GM19023 (cell line): ENCODE results near the gene ALOX12B.
"Not testable (repeated sequence)": the region's sequence is repeated elsewhere in the genome, so short reads cannot be mapped to it uniquely, and the experiment has no call there.

Source experiments
- ATAC-seq: cut with Tn5 transposase; IDR thresholded peaks from one replicate; pipeline ENCODE4 v1.9.1; 2021; ENCODE audit warnings: mild to moderate bottlenecking, moderate library complexity; ENCODE audit not compliant: unreplicated experiment

ALOX12B gene

DNA sequence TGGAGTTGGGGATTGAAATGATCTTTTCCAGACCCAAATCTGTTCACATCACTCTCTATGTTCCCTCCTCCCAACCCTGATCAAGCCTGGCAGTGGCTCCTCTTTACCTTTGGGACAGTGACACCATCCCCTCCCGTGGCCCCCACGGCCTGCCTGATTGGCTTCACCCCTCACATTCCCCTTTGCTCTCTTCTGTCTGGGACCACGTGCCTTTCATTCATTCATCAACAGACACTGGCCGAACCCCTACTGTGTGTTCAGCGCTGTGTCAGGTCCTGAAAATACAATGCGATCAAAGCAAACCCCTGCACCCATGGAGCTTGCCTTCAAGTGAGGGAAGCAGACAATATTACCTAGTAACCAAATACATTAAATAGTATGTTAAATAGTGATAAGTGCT, 2.2 kb upstream of the ALOX12B start:
- ATAC-seq, result no peak

DNA sequence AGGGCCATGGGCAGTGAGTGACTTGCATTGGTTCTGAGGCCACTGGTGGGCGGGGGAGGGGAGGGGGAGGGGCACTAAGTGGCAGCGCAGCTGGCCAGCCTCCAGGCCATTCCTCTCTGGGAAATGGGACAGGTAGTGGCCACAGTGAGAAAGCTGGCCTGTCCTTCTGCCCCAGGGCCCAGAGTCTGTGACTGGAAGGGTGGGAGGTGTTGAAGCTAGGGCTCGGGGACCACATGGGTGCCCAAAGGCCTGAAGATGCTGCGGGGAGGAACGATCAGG, 375 bp upstream of the ALOX12B start:
- ATAC-seq, result no peak

DNA sequence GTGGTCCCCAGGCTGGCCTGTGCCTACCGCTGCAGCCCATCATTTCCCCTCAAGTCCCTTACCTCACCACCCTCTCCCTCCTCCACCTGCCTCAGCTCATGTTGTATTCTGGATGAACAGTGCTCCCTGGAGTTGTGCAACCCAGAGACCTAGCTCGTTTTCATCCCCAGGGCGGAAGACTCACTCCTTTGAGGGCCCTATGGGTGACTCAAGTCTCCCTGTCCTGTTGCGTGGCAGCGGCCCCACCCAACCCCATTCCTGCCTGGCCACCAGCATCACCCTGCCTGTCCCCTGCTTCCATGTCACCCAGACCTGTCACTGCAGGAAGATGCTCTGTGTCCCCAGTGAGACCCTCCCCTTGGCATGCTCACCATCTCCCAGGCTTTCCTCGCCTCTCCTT, 3.3 kb downstream of the ALOX12B start:
- no peak for ATAC-seq

DNA sequence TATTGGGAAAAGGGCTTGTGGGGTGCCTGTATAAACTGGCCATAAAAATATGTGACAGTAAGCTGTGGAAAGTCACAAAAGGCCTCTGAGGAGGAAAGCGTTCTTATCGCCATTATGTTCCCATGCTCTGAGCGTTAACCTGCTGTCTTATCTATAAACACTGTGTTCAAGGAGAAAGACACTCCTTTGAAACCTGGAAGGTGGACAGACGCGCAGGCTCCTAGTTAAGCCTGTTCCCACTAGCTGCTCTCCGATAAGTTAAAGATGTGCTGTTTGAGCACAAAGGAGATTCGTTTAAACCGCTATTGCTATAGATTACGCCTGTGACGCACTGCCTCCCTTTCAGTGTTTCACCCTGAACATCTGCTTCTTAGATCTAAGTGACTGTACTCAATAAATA, 5.2 kb downstream of the ALOX12B start:
- ATAC-seq, result no peak

DNA sequence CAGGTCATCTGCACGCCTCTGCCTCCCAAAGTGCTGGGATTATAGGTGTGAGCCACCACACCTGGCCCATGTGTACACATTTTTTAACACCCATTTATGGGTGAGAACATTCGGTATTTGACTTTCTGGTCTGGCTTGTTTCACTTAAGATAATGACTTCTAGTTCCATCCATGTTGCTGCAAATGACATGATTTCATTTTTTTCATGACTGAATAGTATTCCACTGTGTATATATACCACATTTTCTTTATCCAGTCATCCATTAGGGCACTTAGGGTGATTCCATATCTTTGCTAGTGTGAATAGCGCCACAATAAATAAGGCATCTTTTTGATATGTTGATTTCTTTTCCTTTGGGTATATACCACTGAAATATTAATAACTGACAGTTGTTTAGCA, 5.6 kb downstream of the ALOX12B start:
- no peak for ATAC-seq

DNA sequence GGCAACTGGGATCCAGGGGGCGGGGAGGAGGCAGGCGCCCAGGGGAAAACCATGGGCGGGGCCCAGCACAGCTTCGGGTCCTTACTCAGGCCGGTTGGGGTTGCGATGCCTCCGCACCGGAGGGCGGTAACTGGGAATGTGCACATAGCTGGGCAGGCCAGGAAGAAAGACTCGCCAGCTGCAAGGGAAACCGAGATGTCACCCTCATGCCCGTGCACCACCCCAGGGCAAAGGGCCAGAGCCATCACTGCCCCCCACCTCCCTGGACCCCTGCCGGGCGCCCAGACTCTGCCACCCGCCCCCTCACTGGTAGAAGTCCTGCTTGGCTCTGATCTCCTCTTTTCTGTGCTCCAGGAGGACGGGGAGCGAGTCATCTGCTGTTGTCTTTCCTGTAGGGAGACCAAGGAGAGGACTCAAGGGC, 6.7 kb downstream of the ALOX12B start:
- ATAC-seq, result no peak

DNA sequence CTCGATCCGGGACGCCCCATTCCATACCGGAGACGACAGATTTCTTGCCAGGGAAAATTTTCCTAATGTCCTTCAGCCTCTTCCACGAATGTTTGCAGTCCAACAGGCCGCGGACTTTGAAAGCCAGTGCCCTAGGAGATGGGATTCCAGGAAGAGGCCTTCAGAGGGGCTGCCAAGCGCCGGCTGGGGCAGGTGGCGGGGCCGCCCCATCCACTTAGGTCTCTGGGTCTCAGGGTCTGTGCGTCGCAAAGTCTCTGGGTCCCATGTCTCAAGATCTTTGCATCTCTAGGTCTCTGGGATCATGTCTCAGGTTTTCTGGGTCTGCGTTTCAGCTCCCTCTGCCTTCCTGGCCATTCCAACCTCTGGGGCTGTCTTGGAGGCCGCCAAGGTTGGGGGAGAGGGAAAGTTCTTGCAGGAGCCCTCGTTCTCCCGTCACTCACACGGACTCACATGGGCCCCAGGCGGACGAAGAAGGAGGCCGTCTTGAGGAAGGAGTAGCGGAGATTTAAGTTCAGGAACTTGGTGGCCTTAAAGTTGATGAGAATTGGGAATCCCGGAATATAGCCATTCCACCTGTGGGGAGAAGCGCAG, 7.2 kb downstream of the ALOX12B start:
- ATAC-seq, result no peak

DNA sequence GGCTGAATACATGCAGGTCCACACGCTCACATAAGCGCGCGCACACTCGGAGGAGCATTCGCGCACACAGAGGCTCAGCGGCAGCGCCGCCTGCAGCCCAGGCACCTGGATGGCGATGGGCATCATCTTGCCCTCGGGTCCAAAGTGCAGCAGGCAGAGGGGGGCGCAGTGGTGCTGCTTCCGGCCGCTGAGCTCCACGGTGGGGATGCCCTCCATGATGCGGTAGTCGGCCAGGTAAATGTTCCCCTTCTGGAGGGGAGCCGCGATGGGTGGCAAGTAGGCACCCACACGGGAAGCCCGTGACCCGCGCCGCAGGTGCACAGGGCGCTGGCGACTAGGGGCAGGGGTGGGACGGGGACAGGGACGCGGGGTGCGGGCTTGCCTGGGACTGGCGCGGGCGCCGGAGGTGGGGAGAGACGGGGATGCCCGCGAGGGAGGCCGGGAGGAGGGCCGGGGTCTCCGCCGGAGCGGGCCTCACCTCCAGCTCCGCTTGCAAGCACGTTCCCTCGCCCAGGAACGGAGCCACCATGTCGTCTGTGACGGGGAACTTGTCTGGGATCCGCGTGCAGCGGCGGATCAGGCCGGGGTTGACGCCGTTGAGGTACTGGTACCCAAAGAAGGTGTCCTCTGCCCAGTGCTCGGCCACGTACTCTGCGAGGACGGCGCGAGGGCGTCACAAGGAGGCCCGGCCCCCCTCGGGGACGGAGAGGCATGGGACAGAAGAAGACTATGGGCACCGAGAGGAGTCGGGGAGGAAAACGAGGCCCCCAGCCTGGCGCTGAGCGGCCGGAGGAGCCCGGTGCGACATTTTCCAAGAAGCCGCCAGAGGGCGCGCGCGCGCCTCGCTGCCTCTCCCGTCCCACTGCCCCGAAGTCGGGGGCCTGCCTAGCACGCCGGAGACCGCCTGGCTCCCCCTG, 8.0 kb downstream of the ALOX12B start:
- peak; percentile 79 for ATAC-seq

DNA sequence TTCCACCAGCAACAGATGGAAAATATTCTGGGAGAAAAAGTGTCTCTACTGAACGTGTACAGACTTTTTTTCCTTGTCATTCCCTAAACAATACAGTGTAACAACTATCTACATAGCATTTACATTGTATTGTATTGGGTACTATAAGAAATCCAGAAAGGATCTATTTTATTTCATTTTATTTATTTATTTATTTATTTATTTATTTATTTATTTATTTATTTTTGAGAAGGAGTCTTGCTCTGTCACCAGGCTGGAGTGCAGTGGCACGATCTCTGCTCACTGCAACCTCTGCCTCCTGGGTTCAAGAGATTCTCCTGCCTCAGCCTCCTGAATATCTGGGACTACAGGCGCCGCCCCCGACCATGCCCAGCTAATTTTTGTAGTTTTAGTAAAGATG, 9.6 kb downstream of the ALOX12B start:
- ATAC-seq, result not testable (repeated sequence)

DNA sequence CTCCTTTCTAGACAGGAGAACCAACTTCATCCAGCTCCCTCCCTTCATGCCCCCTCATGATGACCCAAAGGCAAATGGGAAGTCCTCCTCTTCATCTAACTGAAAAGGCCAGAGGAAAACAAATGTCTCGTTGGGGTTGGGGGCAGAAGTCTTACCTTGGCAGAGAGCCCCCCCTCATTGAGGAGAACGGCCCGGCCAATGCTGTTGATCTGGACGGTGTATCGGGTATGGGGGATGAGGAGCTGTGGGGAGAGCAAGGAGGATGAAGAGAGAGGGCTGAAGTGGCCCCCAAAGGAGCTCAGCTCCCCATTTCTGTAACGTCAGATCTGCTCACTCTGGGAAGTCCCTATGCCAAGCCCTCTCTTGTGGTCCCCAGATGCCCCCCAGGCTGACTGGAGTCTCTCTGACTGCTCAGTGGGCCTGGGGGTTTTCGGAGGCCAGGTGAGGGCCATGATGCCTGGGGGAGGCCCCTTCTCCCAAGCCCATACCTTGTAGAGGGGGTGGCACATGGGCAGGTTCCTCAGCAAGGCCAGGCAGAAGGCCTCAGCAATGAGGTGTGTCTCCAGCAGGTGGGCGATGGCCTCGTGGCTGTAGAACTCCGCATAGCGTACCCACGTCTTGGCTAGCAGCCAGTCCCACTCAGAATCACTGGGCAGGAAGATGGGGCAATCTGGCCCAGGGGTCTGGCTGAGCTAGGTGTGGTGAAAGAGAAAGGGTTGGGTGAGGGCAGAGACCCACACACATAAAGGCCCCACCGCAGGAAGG, 10.8 kb downstream of the ALOX12B start:
- no peak for ATAC-seq

DNA sequence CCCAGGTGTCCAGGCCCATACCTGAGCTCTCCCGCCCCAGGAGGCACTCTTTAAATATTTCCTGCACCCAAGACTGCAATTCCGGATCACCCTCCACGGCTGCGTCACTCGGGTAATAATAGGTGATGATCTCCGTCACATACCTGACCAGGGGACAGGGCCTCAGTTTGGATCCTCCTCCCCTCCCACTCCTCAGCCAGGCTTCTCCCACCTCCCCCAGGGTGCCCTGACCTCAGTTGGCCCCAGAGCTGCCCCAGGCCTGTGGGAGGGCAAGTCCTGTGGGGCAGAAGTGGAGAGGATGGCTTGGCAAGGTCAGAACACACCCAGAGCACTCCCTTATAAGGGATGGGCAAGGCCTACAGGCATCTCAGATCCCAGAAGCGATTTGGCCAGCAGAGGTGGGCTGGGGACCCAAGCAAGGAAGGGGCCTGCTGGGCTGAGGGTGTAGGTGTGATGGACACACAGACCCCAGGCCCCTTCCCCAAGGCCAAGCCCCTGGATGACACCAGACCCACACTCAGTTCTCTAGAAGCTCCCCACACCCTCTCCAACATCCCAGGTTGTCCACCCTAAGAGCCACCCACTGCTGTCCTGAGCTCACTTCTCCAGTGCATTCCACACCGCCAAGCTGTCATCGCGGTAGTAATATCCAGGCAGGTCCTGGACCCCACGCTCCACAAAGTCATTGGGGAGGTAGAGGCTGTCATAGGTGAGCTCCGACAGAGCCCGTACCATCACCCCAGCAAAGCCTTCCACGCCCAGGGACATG, 11.8 kb downstream of the ALOX12B start:
- no peak for ATAC-seq

DNA sequence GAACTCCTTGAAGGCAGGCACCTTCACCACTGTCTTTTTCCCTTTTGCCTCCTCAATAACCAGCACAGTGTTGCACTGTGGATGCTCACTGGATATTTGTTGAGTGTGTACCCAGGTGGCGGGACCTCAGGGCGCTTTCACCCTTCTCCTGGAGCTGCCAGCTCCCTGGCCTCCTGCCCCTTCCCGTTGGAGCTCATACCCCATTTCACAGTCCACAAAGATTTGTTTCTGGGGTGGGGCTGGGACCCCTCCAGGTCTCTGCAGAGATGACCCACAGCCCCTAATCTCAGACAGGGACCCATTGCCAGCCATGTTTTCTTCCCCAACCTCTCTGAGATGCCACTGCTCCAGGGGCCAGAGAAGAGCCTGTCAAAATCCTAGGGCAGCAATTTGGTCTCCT, 12.4 kb downstream of the ALOX12B start:
- ATAC-seq, result no peak

DNA sequence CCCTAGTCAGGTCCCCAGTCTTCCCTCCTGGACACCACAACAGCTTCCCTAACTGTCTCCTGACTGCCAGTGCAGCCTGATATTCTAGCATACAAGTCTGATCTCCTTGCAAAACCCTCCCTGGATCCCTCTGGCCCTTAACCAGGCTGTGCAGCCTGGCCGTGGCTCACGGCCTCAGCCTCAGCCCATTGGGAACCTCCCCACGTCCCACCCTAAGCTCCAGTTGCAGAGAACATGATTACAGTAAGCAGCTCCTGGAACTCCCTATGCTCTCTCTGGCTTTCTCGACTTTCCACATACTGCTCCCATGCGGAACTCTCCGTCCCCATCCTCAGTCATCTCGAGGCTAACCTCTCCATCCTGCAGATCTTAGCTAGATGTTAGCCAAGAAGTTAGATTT, 13.0 kb downstream of the ALOX12B start:
- ATAC-seq, result no peak

DNA sequence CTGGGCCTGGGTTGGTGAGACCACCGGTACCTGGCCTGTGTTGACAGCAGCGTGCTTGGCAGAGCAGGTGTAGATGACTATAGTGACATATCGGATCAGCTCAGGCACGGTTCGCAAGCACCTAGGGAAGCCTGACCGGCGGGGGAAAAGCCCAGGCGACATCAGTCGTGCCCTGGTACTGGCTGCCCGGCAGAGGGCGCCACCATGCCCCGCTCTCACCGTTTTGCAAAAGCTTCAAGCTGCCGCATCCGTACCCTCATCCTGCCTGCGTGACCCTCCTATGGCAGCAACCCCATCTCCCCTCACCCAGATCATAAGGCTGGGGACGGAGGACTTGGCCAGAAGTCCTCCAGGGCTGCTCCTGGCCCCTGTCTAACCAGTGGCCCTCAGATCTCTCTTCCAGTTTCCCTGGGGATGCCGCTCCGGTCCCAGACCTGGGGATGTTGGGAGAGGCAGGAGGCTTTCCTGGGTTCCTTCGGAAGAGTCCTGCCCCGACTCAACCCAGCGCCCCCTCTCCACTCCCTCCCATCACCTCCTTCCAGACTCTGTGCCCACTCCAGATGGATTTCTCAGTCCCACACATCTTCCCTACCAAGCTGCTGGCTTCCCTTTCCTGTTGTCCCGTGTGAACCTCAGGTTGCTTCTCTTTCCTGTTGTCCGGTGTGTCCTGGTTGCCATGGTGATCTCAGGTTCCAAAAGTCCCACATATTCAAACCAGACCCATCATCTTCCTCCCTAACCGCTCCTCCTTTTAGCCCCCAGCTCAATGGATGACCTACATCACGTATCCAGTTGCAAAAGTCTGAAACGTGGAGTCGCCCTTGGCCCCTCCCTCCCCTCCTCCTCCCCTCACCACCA, 13.7 kb downstream of the ALOX12B start:
- ATAC-seq, result no peak

DNA sequence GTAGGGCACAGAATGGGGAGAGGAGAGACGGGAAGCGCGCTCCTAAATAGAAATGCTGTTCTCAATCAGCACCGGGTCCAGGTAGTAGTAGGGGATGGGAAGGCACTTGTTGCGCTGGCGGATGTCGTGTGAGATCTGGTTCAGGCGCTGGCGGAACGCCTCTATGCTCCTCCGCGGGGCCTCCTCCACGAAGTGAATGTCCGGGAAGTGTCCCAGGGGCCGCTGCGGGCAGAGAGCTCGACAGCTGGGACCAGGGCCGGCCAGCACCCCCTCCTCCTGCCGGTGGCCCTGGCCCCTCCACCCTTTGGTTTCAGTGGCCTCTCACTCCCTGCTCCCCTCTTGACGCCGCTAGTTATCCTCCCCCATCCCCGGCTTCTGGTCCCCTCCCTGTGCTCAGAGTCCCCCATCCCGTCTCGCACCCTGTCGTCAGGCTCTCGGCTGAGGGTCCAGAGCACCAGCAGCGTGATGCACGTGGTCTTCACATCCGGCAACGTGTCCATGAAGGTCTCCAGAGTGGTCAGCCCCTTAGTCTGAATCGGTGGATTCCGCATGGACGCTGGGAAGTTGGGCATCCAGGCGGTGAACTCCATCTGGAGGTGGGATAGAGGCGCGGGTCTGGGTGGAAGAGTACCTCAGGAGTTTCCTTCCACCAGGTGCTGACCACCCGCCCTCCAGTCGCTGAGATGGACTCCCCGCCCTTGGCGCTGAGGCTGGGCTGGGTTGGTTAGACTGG, 14.6 kb downstream of the ALOX12B start:
- ATAC-seq, result no peak

DNA sequence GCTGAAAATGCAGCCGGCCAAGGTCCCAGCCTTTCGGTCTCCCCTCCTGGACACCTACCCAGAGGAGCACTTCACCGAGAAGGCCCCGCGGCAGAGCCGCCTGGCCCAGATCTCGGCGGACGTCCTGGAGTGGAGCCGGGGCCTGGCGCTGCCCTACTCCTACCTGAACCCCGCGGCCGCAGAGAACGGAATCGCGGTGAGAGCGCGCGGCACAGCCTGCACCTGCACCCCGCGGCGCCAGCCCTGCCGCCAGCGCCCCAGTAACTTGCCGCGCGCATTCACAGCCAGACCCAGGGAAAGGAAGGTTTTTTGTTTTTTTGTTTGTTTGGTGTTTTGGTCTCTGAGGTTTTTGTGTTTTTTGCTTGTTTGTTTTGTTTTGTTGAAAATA, 15.2 kb downstream of the ALOX12B start:
- ATAC-seq, result no peak

DNA sequence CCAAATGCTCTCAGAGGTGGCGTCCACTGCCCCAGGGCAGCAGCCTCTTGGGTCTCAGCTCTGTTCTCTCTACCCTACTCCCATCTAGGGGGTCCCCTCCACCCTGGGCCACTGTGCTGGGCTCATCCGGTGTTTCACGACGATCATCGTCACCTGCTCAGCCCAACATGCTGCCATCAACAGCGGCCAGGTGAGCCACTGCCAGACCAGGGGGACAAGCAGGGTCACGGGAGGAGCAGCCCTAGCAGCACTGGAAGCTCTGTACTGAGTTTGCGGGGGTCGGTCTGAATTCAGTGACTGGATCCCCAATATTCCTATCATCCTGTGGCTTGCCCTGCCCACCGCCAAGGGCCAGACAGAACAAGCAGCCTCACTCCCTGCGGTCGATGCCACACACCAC, 16.0 kb downstream of the ALOX12B start:
- no peak for ATAC-seq

DNA sequence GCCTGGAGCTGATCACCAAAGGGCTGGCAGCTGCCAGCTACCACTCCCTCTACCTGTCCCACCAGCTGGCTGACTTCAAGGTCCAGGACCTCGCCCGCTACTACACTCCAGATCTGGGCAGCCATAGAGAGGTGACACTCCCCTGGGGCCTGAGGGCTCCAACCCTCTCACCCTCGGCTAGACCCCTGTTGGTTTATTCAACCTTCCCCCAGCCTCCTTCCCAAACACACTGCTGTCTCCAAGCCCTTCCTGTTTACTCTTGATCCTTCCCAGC, 18.0 kb downstream of the ALOX12B start:
- no peak for ATAC-seq

DNA sequence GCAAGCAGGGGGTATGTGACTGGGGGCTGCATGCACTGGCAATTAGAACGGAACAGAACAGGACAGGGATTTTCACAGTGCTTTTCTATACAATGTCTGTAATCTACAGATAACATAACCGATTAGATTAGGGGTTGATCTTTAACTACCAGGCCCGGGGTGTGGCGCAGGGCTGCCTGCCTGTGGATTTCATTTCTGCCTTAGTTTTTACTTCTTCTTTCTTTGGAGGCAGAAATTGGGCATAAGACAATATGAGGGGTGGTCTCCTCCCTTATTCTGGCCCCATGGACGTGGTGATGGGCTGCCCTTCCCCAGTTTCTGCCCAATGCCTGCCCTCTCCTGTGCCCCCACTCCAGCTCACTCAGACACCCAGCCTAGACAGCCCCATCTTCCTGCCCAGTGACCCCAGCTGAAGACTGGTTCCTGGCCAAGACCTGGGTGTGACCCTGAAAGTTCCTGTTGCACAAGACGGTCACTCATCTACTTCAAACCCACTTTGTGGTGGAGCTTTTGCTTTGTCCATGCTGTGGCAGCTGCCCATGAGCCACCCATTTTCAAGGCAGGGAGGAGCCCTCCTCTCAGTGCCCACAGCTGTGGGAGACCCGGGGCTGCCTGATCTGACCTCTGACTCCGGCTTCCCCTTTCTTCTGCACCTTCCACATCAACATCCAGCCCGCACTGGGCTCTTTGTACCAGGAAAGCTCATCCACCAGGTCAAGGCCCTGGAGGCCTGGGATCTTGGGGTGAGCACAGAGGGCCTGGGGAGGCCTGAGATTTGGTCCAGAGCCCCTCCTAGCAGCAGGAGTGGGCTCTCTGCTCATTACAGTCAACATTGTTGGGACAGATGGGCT, 18.6 kb downstream of the ALOX12B start:
- ATAC-seq, result no peak
